HG03575 (cell line): ENCODE results near the gene TLE5.

ENCODE experiments used
- ATAC-seq: cut with Tn5 transposase; IDR thresholded peaks from one replicate; pipeline ENCODE4 v1.9.1; 2021; ENCODE audit not compliant: unreplicated experiment, insufficient number of reproducible peaks, low FRiP score; ENCODE audit errors: extremely low read depth

Gene TLE5, protein sequence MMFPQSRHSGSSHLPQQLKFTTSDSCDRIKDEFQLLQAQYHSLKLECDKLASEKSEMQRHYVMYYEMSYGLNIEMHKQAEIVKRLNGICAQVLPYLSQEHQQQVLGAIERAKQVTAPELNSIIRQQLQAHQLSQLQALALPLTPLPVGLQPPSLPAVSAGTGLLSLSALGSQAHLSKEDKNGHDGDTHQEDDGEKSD

DNA sequence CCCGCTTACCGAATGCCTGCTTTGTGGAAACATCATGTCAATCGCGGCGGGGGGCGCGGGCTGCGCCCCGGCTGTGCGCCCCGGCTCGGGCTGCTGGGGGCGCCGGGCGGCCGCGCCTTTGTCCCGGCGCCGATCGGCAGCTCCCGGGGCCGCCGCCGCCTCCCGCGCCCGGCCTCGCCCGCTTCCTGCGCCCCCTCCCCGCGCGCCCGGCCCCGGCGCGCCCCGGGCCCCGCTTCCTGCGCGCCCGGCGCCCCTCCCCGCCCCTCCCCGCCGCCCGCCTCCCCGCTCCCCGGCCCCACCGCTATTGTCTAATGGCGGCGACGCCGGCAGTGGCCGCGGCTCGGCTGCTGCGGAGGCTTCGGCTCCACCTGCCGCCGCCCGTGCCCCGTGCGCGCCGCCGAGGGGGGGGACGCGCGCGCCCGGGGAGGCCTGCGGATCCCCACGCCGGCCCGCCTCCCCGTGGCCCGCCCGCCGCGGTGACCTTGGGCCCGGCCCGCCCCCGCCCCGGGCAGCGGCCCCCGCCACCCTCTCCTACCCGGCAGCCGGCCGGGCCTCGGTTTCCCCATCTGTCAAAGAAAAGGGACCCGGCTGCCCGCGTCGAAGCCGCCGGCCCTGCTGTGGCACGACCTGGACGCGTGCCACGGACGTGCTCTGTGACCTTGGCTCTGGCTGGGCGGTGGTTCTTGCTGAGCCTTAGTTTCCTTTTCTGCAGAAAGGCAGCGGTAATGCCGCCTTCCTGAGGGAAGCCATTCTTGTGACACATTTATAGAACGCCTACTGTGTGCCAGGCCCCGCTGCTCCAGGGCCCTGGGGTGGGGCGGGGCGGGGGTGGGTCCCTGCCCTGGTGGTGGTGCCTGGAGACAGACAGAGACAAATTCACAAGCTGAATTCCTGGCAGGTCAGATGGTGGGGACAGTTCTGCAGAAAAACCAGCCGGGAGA lies at the start of gene TLE5:
TLE5 (minus strand) TSS at position 331 of the 941 bp plus-strand sequence; CDS start at position 36, 295 bp downstream.
- ATAC-seq = no peak

DNA sequence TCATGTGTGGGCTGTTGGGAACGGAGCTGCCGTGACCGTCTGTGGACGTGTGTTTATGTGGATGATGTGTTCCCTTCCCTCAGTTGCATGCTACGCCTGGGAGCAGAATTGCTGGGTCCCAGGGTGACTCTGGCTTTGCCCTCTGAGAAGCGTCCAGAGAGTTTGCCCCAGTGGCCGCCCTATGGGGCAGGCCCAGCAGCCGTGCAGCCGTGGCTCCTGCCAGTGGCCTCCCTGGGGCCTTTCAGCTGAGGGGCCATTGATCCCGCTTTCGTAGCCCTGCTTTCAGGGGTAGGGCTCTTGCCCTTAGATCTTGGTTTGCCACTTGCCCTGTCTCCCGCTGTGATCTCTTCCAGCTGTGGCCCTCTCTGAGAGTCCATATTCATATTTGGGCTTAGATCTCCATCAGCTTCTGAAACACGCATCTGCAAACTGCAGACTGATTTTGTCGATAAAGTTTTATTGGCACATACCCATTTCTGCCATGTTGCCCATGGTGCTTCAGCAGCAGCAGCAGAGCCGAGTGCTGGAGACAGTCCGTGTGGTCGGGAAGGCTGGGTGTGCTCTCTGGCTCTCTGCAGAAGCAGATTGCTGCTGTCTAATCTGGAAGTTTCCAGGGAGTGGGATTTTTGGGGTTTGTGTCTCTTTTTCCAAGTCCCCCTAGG lies 49.4 kb upstream of the TLE5 start:
- no peak for ATAC-seq

GRCh38 chr19:3110126-3110825 lies 48.0 kb upstream of the TLE5 start:
- ATAC-seq = no peak

GRCh38 chr19:3109491-3109890 lies 47.2 kb upstream of the TLE5 start:
- no peak for ATAC-seq

DNA sequence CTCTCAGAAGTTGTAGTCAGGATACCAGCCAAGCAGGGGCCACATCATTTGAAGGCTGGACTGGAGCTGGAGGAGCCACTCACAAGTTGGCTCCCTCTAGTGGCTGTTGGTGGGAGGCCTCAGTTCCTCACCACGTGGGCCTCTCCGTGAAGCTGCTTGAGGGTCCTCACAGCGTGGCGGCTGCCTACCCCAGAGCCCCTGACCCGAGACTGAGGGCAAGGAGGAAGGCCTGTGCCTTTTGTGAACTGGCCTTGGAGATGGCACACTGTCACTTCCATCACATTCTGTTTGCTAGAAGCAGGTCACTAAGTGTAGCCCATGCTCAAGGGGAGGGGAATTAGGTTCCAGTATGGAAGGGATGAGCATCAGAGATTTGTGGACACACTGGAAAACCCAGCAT lies 46.5 kb upstream of the TLE5 start:
- ATAC-seq = no peak

- ATAC-seq = no peak
Observed at GRCh38 chr19:3107658-3108057, 45.4 kb upstream of the TLE5 start.

- ATAC-seq = no peak
Observed at GRCh38 chr19:3106509-3107141, 44.3 kb upstream of the TLE5 start.

- ATAC-seq = no peak
Observed at GRCh38 chr19:3105641-3106508, 43.6 kb upstream of the TLE5 start.

DNA sequence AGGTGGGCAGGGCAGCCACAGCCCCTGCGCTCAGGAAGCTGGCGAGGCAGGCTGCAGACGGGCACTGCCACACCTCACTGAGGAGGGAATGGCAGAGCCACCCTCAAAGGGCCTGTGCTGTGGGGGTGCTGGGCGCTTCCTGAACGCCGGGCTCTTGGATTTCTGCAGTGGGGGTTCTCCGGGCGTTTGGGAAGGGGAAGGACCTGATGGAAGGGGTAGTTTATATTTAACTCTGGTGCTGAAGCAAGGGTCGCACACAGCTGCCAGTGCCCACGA lies 42.4 kb upstream of the TLE5 start:
- no peak for ATAC-seq

- ATAC-seq = no peak
Observed at GRCh38 chr19:3102239-3103140, 40.2 kb upstream of the TLE5 start.

- ATAC-seq = no peak
Observed at GRCh38 chr19:3100747-3101730, 38.7 kb upstream of the TLE5 start.

DNA sequence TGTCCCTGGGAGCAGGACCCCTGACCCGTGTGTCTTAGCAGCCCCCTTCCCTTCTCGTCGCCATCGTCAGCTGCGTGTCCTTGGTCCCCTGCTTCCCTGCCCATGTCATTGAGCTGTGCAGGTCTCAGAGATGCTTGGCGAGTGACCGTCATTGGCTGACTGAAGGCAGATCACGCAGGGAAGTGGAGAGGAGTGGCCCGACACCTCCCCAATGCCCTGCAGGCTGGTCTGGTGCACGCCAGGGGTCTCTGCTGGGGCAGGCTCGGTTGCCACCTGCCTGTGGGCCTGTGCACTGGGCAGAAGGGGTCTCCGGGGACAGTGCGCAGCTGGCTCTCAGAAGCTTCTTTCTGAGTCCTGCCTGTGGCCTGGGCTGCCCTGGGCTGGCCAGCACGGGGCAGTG lies 38.0 kb upstream of the TLE5 start:
- no peak for ATAC-seq

DNA sequence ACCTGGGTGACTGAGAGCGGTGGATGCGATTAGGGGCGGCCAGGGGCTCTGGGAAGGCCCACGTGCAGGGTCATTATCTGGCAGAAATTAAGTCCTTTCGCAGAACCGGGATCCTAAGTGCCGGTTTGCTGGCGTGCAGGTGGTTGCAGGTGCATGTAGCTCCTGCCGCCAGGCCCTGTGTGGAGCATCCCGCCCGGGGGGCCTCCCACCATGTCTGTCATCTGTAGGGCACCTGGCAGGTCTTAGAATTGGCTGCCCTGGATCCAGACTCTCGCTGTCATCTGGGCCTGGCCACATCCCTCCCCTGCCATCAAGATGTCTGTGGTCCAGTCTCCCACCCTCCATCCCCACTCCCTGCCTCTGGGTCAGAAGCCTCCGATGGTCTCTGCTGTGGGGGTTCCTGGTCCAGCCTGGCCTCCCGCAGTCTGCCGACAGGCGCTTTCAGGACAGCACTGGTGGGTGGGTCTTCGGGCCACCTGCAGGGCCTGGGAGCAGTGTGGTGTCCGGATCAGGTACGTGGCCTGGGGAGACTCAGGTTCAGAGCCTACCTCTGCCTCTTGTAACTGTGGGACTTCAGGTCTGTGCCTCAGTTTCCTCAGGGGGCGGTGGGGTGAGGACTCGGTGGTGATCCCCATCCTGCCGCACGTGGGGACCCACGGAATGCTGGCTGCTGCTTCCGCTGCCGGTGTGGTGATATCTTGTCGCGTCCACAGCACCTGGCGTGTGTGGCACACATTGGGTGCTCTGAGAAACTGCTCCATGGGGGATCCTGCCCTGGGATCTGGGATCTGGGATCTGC lies 37.3 kb upstream of the TLE5 start:
- ATAC-seq = no peak

- no peak for ATAC-seq
Observed at GRCh38 chr19:3098515-3099346, 36.4 kb upstream of the TLE5 start.

DNA sequence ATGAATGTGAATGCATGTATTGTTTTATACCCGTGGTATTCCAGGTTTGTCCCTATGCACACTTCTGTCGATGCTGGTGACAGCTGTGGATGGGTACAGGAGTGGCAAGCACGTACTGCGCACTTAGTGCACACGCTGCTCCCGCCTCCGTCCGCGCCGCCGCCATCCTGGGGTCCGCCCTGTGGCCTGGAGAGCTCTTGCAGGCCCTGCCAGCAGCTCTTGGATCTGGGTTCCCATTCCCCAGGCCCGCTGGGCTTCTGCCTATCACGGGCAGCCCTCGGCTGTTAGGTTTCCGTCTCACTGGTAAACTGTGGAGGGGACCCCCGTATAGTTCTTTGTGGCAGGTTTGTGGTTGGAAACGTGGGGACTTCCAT lies 35.8 kb upstream of the TLE5 start:
- no peak for ATAC-seq
